GM18505 (cell line): ENCODE measurements around the gene SMIM22.

Experiments used
- ATAC-seq: cut with Tn5 transposase; IDR thresholded peaks from one replicate; pipeline ENCODE4 v1.9.1; 2021; ENCODE audit not compliant: unreplicated experiment
- POLR2A ChIP-seq: IDR thresholded peaks from 4 replicates; pipeline ENCODE4 v1.6.1; 2011; ENCODE audit warnings: borderline replicate concordance; ENCODE audit not compliant: insufficient read depth, insufficient read length; ENCODE audit errors: extremely low read depth

The SMIM22 gene

GRCh38 chr16:4837733-4838501 is 42.7 kb downstream of the SMIM22 start:
- ATAC-seq = no peak
- no peak for TF ChIP-seq POLR2A

GRCh38 chr16:4839942-4840341 is 44.8 kb downstream of the SMIM22 start:
- no peak for TF ChIP-seq POLR2A

GRCh38 chr16:4840984-4841383 is 45.8 kb downstream of the SMIM22 start:
- ATAC-seq = no peak
- TF ChIP-seq POLR2A = no peak

More at GRCh38 chr16:4839942-4840341, 44.8 kb downstream of the SMIM22 start:
- no peak for ATAC-seq
